HG03342 (cell line): Measurements from ENCODE around the gene LGR6.

ENCODE experiments used
- ATAC-seq: cut with Tn5 transposase; IDR thresholded peaks from one replicate; pipeline ENCODE4 v1.9.1; 2021; ENCODE audit warnings: mild to moderate bottlenecking, moderate library complexity; ENCODE audit not compliant: unreplicated experiment

The LGR6 gene

GRCh38 chr1:202281316-202282024 is 87.9 kb downstream of the LGR6 start:
- no peak for ATAC-seq

DNA sequence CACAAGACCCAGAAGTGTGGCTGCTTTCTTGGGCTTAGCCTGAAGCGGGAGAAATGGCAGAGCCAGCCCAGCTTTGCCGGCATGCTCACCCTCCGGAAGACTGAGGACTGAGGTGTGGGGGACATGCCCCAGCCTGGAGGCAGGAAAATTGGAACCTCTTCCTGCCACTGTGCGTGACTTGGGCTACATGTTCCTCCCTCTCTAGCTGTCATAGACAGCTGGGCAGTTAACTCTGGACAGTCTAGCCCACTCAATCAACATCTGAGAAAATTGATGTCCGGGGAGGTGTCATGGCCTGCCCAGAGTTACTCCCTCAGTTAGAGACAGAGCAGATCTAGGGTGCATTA is 88.4 kb downstream of the LGR6 start:
- ATAC-seq: no peak

- ATAC-seq: no peak
Observed at GRCh38 chr1:202282596-202283283, 89.1 kb downstream of the LGR6 start.

GRCh38 chr1:202283379-202283844 is 89.8 kb downstream of the LGR6 start:
- ATAC-seq: no peak

DNA sequence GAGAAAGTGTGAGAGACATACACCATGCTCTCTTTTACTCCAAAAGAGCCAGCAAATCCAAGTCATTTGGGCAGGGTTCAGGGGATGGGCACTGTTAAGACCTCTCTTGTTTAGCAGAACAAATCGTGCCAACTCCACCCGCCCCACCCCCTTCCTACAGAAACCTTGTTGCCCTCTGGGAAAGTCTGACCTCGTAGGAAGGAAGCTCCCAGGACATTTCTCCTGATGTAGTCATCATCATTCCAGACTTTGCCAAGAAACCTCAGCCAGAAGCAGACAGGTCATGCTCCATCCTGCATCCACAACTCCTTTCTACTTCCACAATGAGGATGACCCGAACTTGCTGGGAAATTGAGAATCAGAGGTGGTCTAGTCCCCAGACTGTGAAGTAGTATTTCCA is 90.4 kb downstream of the LGR6 start:
- ATAC-seq: no peak

- ATAC-seq: no peak
Observed at GRCh38 chr1:202285908-202286307, 92.3 kb downstream of the LGR6 start.

- no peak for ATAC-seq
Observed at GRCh38 chr1:202286622-202287097, 93.1 kb downstream of the LGR6 start.

- no peak for ATAC-seq
Observed at GRCh38 chr1:202287196-202287595, 93.6 kb downstream of the LGR6 start.

- ATAC-seq: no peak
Observed at GRCh38 chr1:202288177-202288576, 94.6 kb downstream of the LGR6 start.

- ATAC-seq: no peak
Observed at GRCh38 chr1:202289009-202289408, 95.4 kb downstream of the LGR6 start.

GRCh38 chr1:202291001-202291400 is 97.4 kb downstream of the LGR6 start:
- ATAC-seq: no peak

DNA sequence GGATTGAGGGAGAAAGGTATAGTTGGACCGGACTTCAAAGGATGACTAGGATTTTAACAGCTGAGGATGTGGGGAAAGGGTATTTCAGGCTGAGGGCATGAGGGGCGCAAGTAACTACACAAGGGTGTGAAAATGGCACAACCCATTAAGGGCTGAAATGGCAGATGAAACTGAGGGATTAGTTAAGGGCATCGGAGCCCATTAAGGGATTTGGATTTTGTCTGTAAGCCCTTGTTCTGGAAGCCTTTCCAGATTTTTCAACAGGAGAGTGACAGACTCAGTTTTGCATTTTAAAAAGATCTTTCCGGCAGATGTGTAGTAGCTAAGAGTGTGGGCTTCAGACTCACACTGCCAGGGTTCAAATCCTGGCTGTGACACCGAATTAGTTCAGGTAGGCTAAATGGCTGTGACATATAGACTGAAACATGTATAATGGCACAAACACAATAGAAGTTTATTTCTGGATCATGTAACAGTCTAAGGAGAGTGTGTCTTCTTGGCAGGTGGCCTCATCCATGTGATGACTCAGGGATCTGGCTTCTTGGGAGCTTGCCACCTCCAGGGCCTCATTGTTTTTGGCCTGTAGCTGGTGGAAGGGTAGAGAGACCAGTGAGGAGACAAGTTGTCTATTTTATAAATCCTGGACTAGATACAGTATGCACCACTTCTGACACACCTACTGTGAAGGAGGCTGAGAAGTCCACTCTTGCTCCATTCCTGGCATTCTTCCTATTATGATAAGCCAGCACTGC is 98.5 kb downstream of the LGR6 start:
- no peak for ATAC-seq

DNA sequence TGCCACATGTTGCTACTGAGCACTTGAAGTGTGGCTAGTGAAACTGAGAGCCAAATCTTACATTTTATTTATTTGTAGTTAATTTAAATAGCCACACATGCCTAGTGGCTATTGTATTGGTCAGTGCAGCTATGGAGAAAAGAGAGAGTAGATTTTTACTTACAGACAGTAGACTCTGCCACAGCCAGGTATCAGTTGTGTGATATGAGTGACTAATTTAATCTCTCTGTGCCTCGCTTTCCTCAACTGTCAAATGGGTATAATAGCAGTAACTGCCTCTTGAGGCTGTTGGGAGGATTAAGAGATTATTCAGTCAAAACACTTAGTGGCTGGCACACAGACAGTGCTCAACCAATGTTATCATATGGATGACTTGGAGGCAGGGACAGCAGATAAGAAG is 99.2 kb downstream of the LGR6 start:
- ATAC-seq: no peak

DNA sequence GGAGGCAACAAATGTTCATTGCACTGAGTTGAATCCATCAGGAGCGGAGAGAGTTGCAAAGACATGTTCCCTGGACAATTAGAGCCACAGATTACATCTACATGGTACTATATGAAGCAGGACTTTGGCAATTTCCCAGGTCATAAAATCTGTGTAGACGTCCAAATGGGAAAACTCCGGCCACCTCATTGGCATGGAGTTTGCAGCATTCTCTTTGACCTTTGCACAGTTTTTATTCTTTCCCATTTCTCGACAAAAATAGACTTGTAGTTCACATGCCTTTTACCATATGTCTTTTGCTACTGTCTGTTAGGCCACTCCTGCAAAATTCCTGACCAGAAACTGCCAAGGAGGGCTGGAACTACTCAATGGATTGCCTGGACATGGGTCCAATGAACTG is 100.0 kb downstream of the LGR6 start:
- ATAC-seq: no peak

DNA sequence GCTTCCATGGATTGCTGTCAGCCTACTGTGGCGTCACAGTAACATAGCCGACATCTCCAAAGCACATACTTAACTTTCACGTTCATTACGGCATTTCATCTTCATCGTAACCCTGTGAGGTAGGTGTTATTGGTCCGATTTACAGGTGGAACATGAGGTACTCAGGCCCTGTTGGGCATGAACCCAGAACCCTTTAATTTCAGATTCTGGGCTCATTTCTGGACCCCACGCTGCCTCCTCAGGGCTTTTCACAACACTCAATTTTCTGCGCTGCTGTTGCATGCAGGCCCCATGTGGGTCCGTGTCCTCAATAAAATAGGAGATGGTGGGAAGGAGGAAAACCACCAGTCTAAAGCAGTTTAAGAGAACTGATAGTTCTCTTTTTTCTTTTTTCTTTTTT is 108.6 kb downstream of the LGR6 start:
- no peak for ATAC-seq

DNA sequence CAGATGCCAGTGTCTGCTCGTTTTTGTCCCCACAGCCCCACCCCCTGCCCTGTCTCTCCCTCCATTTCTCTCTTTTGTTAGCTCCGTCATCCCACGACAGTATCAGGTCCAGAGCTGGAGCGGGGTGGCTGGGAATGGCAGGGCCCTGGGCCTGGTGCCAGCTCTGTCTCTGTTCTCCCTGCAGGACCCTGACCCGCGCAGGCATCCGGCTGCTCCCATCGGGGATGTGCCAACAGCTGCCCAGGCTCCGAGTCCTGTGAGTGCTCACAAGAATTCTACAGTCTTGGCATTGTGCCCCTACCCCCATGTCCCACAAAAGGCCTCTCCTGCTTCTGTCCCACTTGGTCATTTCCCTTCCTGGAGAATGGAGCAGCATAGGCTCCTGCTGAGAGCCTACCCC is 110.8 kb downstream of the LGR6 start:
- no peak for ATAC-seq

- no peak for ATAC-seq
Observed at GRCh38 chr1:202305168-202305567, 111.6 kb downstream of the LGR6 start.

GRCh38 chr1:202306535-202307345 is 113.1 kb downstream of the LGR6 start:
- ATAC-seq: no peak

GRCh38 chr1:202310071-202310725 is 116.6 kb downstream of the LGR6 start:
- no peak for ATAC-seq

- ATAC-seq: no peak
Observed at GRCh38 chr1:202310746-202311145, 117.1 kb downstream of the LGR6 start.
